H1 (cell line): ENCODE results near the gene MECP2. TPM values are rescaled to one million over a fixed set of nuclear protein-coding genes. Genes with fewer than 3 reads are reported as not detected.

Experiments
- CTCF ChIA-PET: fragments of 300-600 bp; sonication (Branson Sonifier 250); formaldehyde crosslinking; loops from one replicate; lab custom pipeline; 2021; ENCODE audit not compliant: partially characterized antibody; lab: Charles Lee
- POLR2A ChIA-PET: fragments of 300-600 bp; sonication (Branson Sonifier 250); formaldehyde crosslinking; loops from one replicate; lab custom pipeline; 2021; ENCODE audit warnings: inconsistent platforms; ENCODE audit not compliant: partially characterized antibody; lab: Charles Lee
- DNase-seq, 2 experiments: peaks; one replicate each; pipeline versions ENCODE4 v3.0.0 to v3.0.0-alpha.2; 2010 to 2022; ENCODE audit warnings: low spot score in 2 of 2, low read depth in 1 of 2, mixed read lengths in 1 of 2
- FAIRE-seq: peaks from 2 replicates; lab custom pipeline; 2011; peaks lifted over from hg19 to GRCh38; lab: Jason Lieb, UNC
- H2AFZ ChIP-seq: 2 replicates; pipeline ENCODE4 v1.8.1; 2012; ENCODE audit warnings: low read length, inconsistent platforms
- H2AK5ac ChIP-seq: 2 replicates; pipeline ENCODE4 v1.6.1; 2013; ENCODE audit warnings: low read depth, low read length
- H2BK120ac ChIP-seq: replicated peaks from 2 replicates; pipeline ENCODE3; 2013; ENCODE audit warnings: low read depth, low read length, inconsistent platforms
- H2BK12ac ChIP-seq: 2 replicates; pipeline ENCODE4 v1.6.1; 2013; ENCODE audit warnings: low read depth, low read length
- H2BK15ac ChIP-seq: 2 replicates; pipeline ENCODE4 v1.6.1; 2013; ENCODE audit warnings: low read length
- H2BK20ac ChIP-seq: 2 replicates; pipeline ENCODE4 v1.6.1; 2013; ENCODE audit warnings: low read length
- H2BK5ac ChIP-seq: 2 replicates; pipeline ENCODE4 v1.6.1; 2013; ENCODE audit warnings: low read depth, low read length
- H3K14ac ChIP-seq: 2 replicates; pipeline ENCODE4 v1.6.1; 2013; ENCODE audit warnings: inconsistent platforms; ENCODE audit not compliant: insufficient read length
- H3K18ac ChIP-seq: 2 replicates; pipeline ENCODE4 v1.6.1; 2013; ENCODE audit warnings: low read length; ENCODE audit errors: extremely low read depth
- H3K23ac ChIP-seq: 2 replicates; pipeline ENCODE4 v1.6.1; 2013; ENCODE audit warnings: inconsistent platforms; ENCODE audit not compliant: insufficient read length
- H3K23me2 ChIP-seq: 2 replicates; pipeline ENCODE4 v1.6.1; 2013; ENCODE audit warnings: low read depth, low read length
- H3K27ac ChIP-seq: 2 replicates; pipeline ENCODE4 v1.6.1; 2011; ENCODE audit warnings: low read depth, low read length, inconsistent platforms
- H3K27me3 ChIP-seq, 4 experiments: replicated peaks in 1 of 4; 1 replicate in 1 of 4; 2 replicates in 3 of 4; pipeline versions ENCODE4 v1.6.1 to v1.8.1; 2011 to 2013; ENCODE audit warnings: low read length in 3 of 4, mild to moderate bottlenecking in 3 of 4, inconsistent platforms in 2 of 4, mixed read lengths in 2 of 4, moderate library complexity in 1 of 4; ENCODE audit not compliant: control insufficient read depth in 3 of 4, insufficient read depth in 3 of 4; ENCODE audit errors: extremely low read depth in 1 of 4
- H3K36me3 ChIP-seq, 4 experiments: 2 replicates each; pipeline versions ENCODE4 v1.6.1 to v1.8.1; 2011 to 2013; ENCODE audit warnings: mild to moderate bottlenecking in 4 of 4, low read length in 3 of 4, moderate library complexity in 2 of 4, control low read depth in 1 of 4, inconsistent platforms in 1 of 4; ENCODE audit not compliant: insufficient read depth in 4 of 4, control insufficient read depth in 2 of 4
- H3K4ac ChIP-seq: replicated peaks from 2 replicates; pipeline ENCODE3; 2013; ENCODE audit warnings: low read length, low read depth, mixed read lengths, inconsistent platforms; ENCODE audit not compliant: insufficient read length
- H3K4me1 ChIP-seq, 4 experiments: replicated peaks in 1 of 4; 1 replicate in 1 of 4; 2 replicates in 3 of 4; pipeline versions ENCODE4 v1.6.1 to v1.8.1; 2011 to 2013; ENCODE audit warnings: low read length in 3 of 4, inconsistent platforms in 2 of 4, mixed read lengths in 1 of 4; ENCODE audit not compliant: insufficient read depth in 4 of 4, control insufficient read depth in 3 of 4
- H3K4me2 ChIP-seq, 2 experiments: 2 replicates each; pipeline versions ENCODE4 v1.6.1 to v1.8.1; 2011 to 2013; ENCODE audit warnings: low read depth in 2 of 2, low read length in 2 of 2, control low read depth in 1 of 2, inconsistent platforms in 1 of 2, mild to moderate bottlenecking in 1 of 2; ENCODE audit not compliant: insufficient read depth in 1 of 2
- H3K4me3 ChIP-seq, 4 experiments: fragments of 200-600, 300-600 bp in 1 of 4; sonication (generic), shearing (Covaris generic), sonication (Bioruptor Twin) in 1 of 4; 2 replicates each; pipeline versions ENCODE4 v1.5.1 to v1.8.1; 2011 to 2016; ENCODE audit warnings: low read length in 4 of 4, low read depth in 3 of 4, control low read depth in 2 of 4, inconsistent platforms in 2 of 4, mild to moderate bottlenecking in 2 of 4, mixed read lengths in 1 of 4, moderate library complexity in 1 of 4; ENCODE audit not compliant: insufficient read depth in 2 of 4; ENCODE audit errors: extremely low read depth in 1 of 4
- H3K56ac ChIP-seq: replicated peaks from 2 replicates; pipeline ENCODE3; 2013; ENCODE audit warnings: low read depth, mild to moderate bottlenecking, mixed read lengths, low read length, inconsistent platforms; ENCODE audit not compliant: insufficient read length
- H3K79me1 ChIP-seq: 2 replicates; pipeline ENCODE4 v1.6.1; 2013; ENCODE audit warnings: low read depth, low read length, control low read depth
- H3K79me2 ChIP-seq, 2 experiments: 2 replicates each; pipeline versions ENCODE4 v1.6.1 to v1.8.1; 2012 to 2013; ENCODE audit warnings: low read length in 2 of 2, mild to moderate bottlenecking in 2 of 2, inconsistent platforms in 1 of 2; ENCODE audit not compliant: insufficient read depth in 2 of 2, control insufficient read depth in 1 of 2
- H3K9ac ChIP-seq, 4 experiments: replicated peaks in 1 of 4; 1 replicate in 1 of 4; 2 replicates in 3 of 4; pipeline versions ENCODE4 v1.6.1 to v1.8.1; 2011 to 2013; ENCODE audit warnings: low read depth in 3 of 4, low read length in 3 of 4, control low read depth in 2 of 4, mild to moderate bottlenecking in 2 of 4, moderate library complexity in 2 of 4, inconsistent platforms in 1 of 4; ENCODE audit errors: extremely low read depth in 1 of 4
- H3K9me3 ChIP-seq, 2 experiments: 2 replicates each; pipeline versions ENCODE4 v1.6.1 to v1.8.1; 2012 to 2013; ENCODE audit warnings: mild to moderate bottlenecking in 2 of 2, moderate library complexity in 2 of 2, control low read depth in 1 of 2, inconsistent platforms in 1 of 2, low read depth in 1 of 2, low read length in 1 of 2, mixed read lengths in 1 of 2; ENCODE audit not compliant: insufficient read depth in 2 of 2
- H4K20me1 ChIP-seq, 2 experiments: replicated peaks in 1 of 2; 2 replicates each; pipeline versions ENCODE3 to v1.8.1; 2011 to 2013; ENCODE audit warnings: inconsistent platforms in 2 of 2, low read length in 2 of 2, mild to moderate bottlenecking in 1 of 2; ENCODE audit not compliant: insufficient read depth in 2 of 2, control insufficient read depth in 1 of 2
- H4K5ac ChIP-seq: 2 replicates; pipeline ENCODE4 v1.6.1; 2013; ENCODE audit warnings: low read length, low read depth, mixed read lengths, inconsistent platforms; ENCODE audit not compliant: insufficient read length
- H4K8ac ChIP-seq: 2 replicates; pipeline ENCODE4 v1.8.0; 2013; ENCODE audit warnings: mild to moderate bottlenecking, moderate library complexity, low read length, inconsistent platforms; ENCODE audit not compliant: insufficient read depth; ENCODE audit errors: extremely low read depth
- H4K91ac ChIP-seq: replicated peaks from 2 replicates; pipeline ENCODE3; 2013; ENCODE audit warnings: low read length, mixed read lengths, inconsistent platforms; ENCODE audit not compliant: insufficient read length
- ASH2L ChIP-seq: fragments of 200-600, 300-600 bp; sonication (generic); IDR thresholded peaks from one replicate; pipeline ENCODE4 v1.7.1; 2017; ENCODE audit warnings: low read length
- BACH1 ChIP-seq: IDR thresholded peaks from 2 replicates; pipeline ENCODE4 v1.6.1; 2012; ENCODE audit warnings: low read length, improper control_type of control experiment
- CBX8 ChIP-seq: fragments of 300-800, 300-1000 bp; sonication (generic); IDR thresholded peaks from 2 replicates; pipeline ENCODE4 v1.7.1; 2016; ENCODE audit warnings: low read depth, low read length, borderline replicate concordance
- CREB1 ChIP-seq: IDR thresholded peaks from 2 replicates; pipeline ENCODE4 v1.6.1; 2012; ENCODE audit warnings: inconsistent platforms
- EGR1 ChIP-seq: IDR thresholded peaks from 2 replicates; pipeline ENCODE4 v1.6.1; 2011; ENCODE audit warnings: low read depth, low read length, borderline replicate concordance
- HDAC6 ChIP-seq: IDR thresholded peaks from one replicate; pipeline ENCODE4 v1.7.1; 2012; ENCODE audit warnings: low read depth, mild to moderate bottlenecking, inconsistent platforms, low read length, moderate library complexity
- JUN ChIP-seq: IDR thresholded peaks from 2 replicates; pipeline ENCODE4 v1.6.1; 2011; ENCODE audit warnings: low read depth, mild to moderate bottlenecking, improper control_type of control experiment, low read length
- JUND ChIP-seq: IDR thresholded peaks from 2 replicates; pipeline ENCODE4 v1.6.1; 2011; ENCODE audit warnings: mild to moderate bottlenecking, improper control_type of control experiment, low read length
- POLR2A ChIP-seq, 2 experiments: IDR thresholded peaks; 1 replicate in 1 of 2; 2 replicates in 1 of 2; pipeline ENCODE4 v1.6.1; 2011; ENCODE audit warnings: low read depth in 2 of 2, low read length in 2 of 2, mild to moderate bottlenecking in 2 of 2; ENCODE audit errors: control extremely low read depth in 1 of 2
- RBBP5 ChIP-seq: IDR thresholded peaks from 2 replicates; pipeline ENCODE4 v1.7.1; 2012; ENCODE audit warnings: low read depth, mild to moderate bottlenecking, inconsistent platforms, low read length, moderate library complexity, borderline replicate concordance
- TCF12 ChIP-seq: IDR thresholded peaks from 2 replicates; pipeline ENCODE4 v1.6.1; 2011; ENCODE audit warnings: low read depth, mild to moderate bottlenecking, low read length
- TEAD4 ChIP-seq: IDR thresholded peaks from 2 replicates; pipeline ENCODE4 v1.6.1; 2012; ENCODE audit warnings: low read depth, low read length, inconsistent platforms, mixed read lengths
- WGBS, 2 experiments: shearing (Covaris generic) in 1 of 2; methylation state at CpG; one replicate each; pipeline versions ENCODE4 v1.1.6 to v1.1.7; 2013 to 2015; ENCODE audit warnings: low lambda C conversion rate in 2 of 2, mixed read lengths in 2 of 2, inconsistent platforms in 1 of 2, low coverage in 1 of 2, missing lambda C conversion rate in 1 of 2; ENCODE audit not compliant: insufficient replicate concordance in 2 of 2, insufficient coverage in 1 of 2, insufficient read length in 1 of 2; ENCODE audit errors: extremely low coverage in 1 of 2, missing lambda C conversion rate in 1 of 2; 5-methylcytosine and 5-hydroxymethylcytosine counted together
- polyA plus RNA-seq, 7 experiments: library from polyadenylated mRNA; depleted of rRNA in 3 of 7; stranded (reverse) in 5 of 7; unstranded in 2 of 7; fragments of >200 nt in 5 of 7; fragments of 200-250 nt in 2 of 7; gene quantifications; 1 replicate in 5 of 7; 2 replicates in 1 of 7; 4 replicates in 1 of 7; pipeline versions ENCODE4 v1.2.1 to v1.2.3, GENCODE V29; 2011 to 2013; ENCODE audit warnings: missing spikeins in 2 of 7, mixed read lengths in 2 of 7
- total RNA-seq: library from RNA; stranded (reverse); fragmentation: NEBNext Ultra II Directional; extraction: Animal tissue kit (Norgen Biotek cat#: 25700); gene quantifications from 2 replicates; pipeline ENCODE4 v1.2.1, GENCODE V29; 2021
- TF ChIP-seq, protein P1 (sequence below): IDR thresholded peaks from 2 replicates; pipeline ENCODE4 v1.6.1; 2012; ENCODE audit warnings: inconsistent platforms

Gene MECP2
- total and polyA plus RNA-seq, 2 of the 8 experiments (the other 6 are each of a cell fraction or from before 2014, with no cell fraction given) = 5.0 to 32.4 TPM

DNA sequence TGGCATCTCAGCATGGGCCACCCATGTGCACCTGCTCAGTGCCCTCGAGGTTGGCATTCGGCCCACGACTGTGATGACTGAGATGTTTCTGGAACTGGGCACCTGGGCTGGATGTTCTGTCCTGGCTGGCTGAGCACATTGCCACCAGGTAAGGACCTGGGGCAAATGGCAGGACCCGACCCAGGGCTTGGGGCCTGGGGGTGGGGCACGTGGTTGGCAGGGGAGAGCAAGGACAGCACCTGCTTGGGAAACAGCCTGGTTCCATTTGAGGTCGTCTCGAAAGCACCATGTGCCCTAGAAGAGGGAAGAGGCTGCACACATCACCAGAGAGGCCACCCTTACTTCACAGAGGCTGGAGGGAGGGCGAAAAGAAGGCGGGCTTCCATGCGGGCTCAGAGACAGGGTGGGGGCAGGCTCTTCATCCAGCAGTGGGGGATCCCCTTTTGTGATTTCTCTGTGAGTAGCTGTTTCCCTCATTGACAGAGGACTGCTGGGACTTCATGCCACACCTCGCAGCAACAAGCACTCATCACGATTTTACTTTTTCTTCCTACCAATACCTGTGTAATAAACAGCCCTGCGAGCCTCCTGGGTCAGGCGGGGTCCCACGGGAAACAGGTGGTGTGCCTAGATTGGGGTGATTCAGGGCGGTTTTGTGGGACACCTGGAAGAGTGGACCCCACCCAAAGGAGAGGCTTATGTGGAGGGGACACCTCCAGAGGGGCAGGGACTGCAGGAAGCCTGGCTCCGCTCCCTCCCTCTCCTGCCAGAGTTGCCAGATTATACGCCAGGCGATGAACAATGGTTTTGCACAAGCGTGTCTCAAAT lies 113.0 kb downstream of the MECP2 start:
- Histone ChIP-seq H3K56ac (no peak overlapping the region), H2AFZ (no peak overlapping the region), H2BK15ac (no peak overlapping the region), H3K23ac (no peak overlapping the region), H3K36me3 (no peaks in the 10 kb centered on the region), H3K18ac (no peak overlapping the region), H3K27ac (no peak overlapping the region), H2BK20ac (no peak overlapping the region), H3K14ac (no peak overlapping the region), H3K23me2 (no peaks in the 10 kb centered on the region), H4K5ac (no peak overlapping the region), H2BK120ac (no peak overlapping the region), H3K27me3 (no peaks in the 10 kb centered on the region), H3K4ac (no peak overlapping the region), H4K8ac (no peak overlapping the region), H2BK5ac (no peak overlapping the region), H2BK12ac (no peak overlapping the region), H3K9me3 (no peaks in the 10 kb centered on the region), H3K4me1 (peaks cover 0 to 4% (median 0%) of the 10 kb centered on the region in 4 experiments; a peak in 1 of 7 replicates), H3K9ac (no peak overlapping the region), H2AK5ac (no peak overlapping the region), H3K79me1 (no peaks in the 10 kb centered on the region), H4K20me1 (no peaks in the 10 kb centered on the region), H3K79me2 (no peaks in the 10 kb centered on the region), H3K4me3 (no peak overlapping the region), H4K91ac (no peak overlapping the region), H3K4me2 (no peak overlapping the region)
- 88% methylated on average over 12 of the region's 20 CpGs; no CpG with 5 or more reads in 1 of the 2 experiments for WGBS, 2 experiments
- POLR2A ChIA-PET = interaction anchor here (0.6 to 1.6 kb wide), 4 partner anchors 9 to 40 kb away, joined by 3 read pairs; partner anchors contain the start of gene TMEM187
- DNase-seq (no peak), FAIRE-seq (no peak)
- CTCF ChIA-PET = no interaction called here
- TF ChIP-seq POLR2A (IDR thresholded peaks at IDR 0.05; ENCODE audit: control extremely low read depth in 1 of 2, low read depth in 2 of 2, low read length in 2 of 2) (no peak), RBBP5 (no peak), BACH1 (no peak), JUN (no peak), HDAC6 (no peak), EGR1 (no peak), ASH2L (no peak), CREB1 (no peak), CBX8 (no peak), TEAD4 (no peak), JUND (no peak), TCF12 (no peak)
- TF ChIP-seq, protein P1, sequence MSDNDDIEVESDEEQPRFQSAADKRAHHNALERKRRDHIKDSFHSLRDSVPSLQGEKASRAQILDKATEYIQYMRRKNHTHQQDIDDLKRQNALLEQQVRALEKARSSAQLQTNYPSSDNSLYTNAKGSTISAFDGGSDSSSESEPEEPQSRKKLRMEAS = no peak
